ENCODE data around the gene SF3B1.

Gene SF3B1

GRCh38 chr2:197360744-197361156, 74.1 kb downstream of the SF3B1 start:
- Histone ChIP-seq H3K36me3 (ENCODE audit: insufficient read depth, low read length) (no peaks in the 10 kb centered on the region), H3K27me3 (ENCODE audit: insufficient read depth, low read length, poor library complexity, severe bottlenecking) (no peaks in the 10 kb centered on the region), H3K9me3 (ENCODE audit: insufficient read depth, low read depth, low read length) (no peaks in the 10 kb centered on the region), H4K20me1 (ENCODE audit: insufficient read depth, low read length, poor library complexity, severe bottlenecking) (no peaks in the 10 kb centered on the region), H3K4me2 (ENCODE audit: low read depth, low read length, poor library complexity, severe bottlenecking) (no peak overlapping the region), H3K4me3 (ENCODE audit: low read length, poor library complexity, severe bottlenecking) (no peak overlapping the region), H3K4me1 (ENCODE audit: insufficient read depth, low read length, poor library complexity, severe bottlenecking) (no peaks in the 10 kb centered on the region), H3K79me2 (ENCODE audit: insufficient read depth, low read length) (no peaks in the 10 kb centered on the region), H2AFZ (ENCODE audit: low read length) (no peak overlapping the region), H3K9me2 (replicated peaks; ENCODE audit: low read depth, low read length) (no peaks in the 10 kb centered on the region), H3K9ac (ENCODE audit: low read depth, low read length, poor library complexity, severe bottlenecking) (no peak overlapping the region), H3F3A (ENCODE audit: low read depth) (no peaks in the 10 kb centered on the region)
- TF ChIP-seq EZH2phosphoT487 (IDR thresholded peaks at IDR 0.05; ENCODE audit: borderline replicate concordance): no peak
- no peak for TF ChIP-seq CTCF (conservative IDR thresholded peaks at IDR 0.05; ENCODE audit: low read length)

- Histone ChIP-seq H3K9ac (ENCODE audit: low read depth, low read length, poor library complexity, severe bottlenecking) (no peak overlapping the region), H3K27me3 (ENCODE audit: insufficient read depth, low read length, poor library complexity, severe bottlenecking) (no peaks in the 10 kb centered on the region), H3K79me2 (ENCODE audit: insufficient read depth, low read length) (no peaks in the 10 kb centered on the region), H3K4me2 (ENCODE audit: low read depth, low read length, poor library complexity, severe bottlenecking) (no peak overlapping the region), H2AFZ (ENCODE audit: low read length) (no peak overlapping the region), H3K9me2 (replicated peaks; ENCODE audit: low read depth, low read length) (no peaks in the 10 kb centered on the region), H3K4me1 (ENCODE audit: insufficient read depth, low read length, poor library complexity, severe bottlenecking) (no peaks in the 10 kb centered on the region), H3K4me3 (ENCODE audit: low read length, poor library complexity, severe bottlenecking) (no peak overlapping the region), H4K20me1 (ENCODE audit: insufficient read depth, low read length, poor library complexity, severe bottlenecking) (no peaks in the 10 kb centered on the region), H3K36me3 (ENCODE audit: insufficient read depth, low read length) (no peaks in the 10 kb centered on the region), H3K9me3 (ENCODE audit: insufficient read depth, low read depth, low read length) (no peaks in the 10 kb centered on the region), H3F3A (ENCODE audit: low read depth) (no peaks in the 10 kb centered on the region)
- TF ChIP-seq CTCF (conservative IDR thresholded peaks at IDR 0.05; ENCODE audit: low read length) (peak; percentile 55), EZH2phosphoT487 (IDR thresholded peaks at IDR 0.05; ENCODE audit: borderline replicate concordance) (no peak)
Observed at GRCh38 chr2:197359859-197360258, 75.0 kb downstream of the SF3B1 start.

- H3K4me1 ChIP-seq (ENCODE audit: insufficient read depth, low read length, poor library complexity, severe bottlenecking): no peaks in the 10 kb centered on the region
- no peak for TF ChIP-seq EZH2phosphoT487 (IDR thresholded peaks at IDR 0.05; ENCODE audit: borderline replicate concordance)
- no peak for TF ChIP-seq CTCF (conservative IDR thresholded peaks at IDR 0.05; ENCODE audit: low read length)
- no peaks in the 10 kb centered on the region for H3K9me3 ChIP-seq (ENCODE audit: insufficient read depth, low read depth, low read length)
- no peaks in the 10 kb centered on the region for H4K20me1 ChIP-seq (ENCODE audit: insufficient read depth, low read length, poor library complexity, severe bottlenecking)
- H2AFZ ChIP-seq (ENCODE audit: low read length): no peak overlapping the region
- H3K4me3 ChIP-seq (ENCODE audit: low read length, poor library complexity, severe bottlenecking): no peak overlapping the region
- H3F3A ChIP-seq (ENCODE audit: low read depth): no peaks in the 10 kb centered on the region
- H3K4me2 ChIP-seq (ENCODE audit: low read depth, low read length, poor library complexity, severe bottlenecking): no peak overlapping the region
- no peaks in the 10 kb centered on the region for H3K79me2 ChIP-seq (ENCODE audit: insufficient read depth, low read length)
- H3K36me3 ChIP-seq (ENCODE audit: insufficient read depth, low read length): no peaks in the 10 kb centered on the region
- H3K27me3 ChIP-seq (ENCODE audit: insufficient read depth, low read length, poor library complexity, severe bottlenecking): no peaks in the 10 kb centered on the region
- H3K9ac ChIP-seq (ENCODE audit: low read depth, low read length, poor library complexity, severe bottlenecking): no peak overlapping the region
- no peaks in the 10 kb centered on the region for H3K9me2 ChIP-seq (replicated peaks; ENCODE audit: low read depth, low read length)
Observed at GRCh38 chr2:197358931-197359330, 75.9 kb downstream of the SF3B1 start.
